Liver (tissue), 9 donors: ENCODE measurements around the gene RTP1. TPM values are rescaled to one million over a fixed set of nuclear protein-coding genes. Genes with fewer than 3 reads are reported as not detected.

Source experiments
- DNase-seq: peaks from one replicate; pipeline ENCODE4 v3.0.0-alpha.2; 2017; ENCODE audit warnings: low spot score
- H3K27ac ChIP-seq, 2 donors: one replicate each; pipeline ENCODE4 v1.7.0; 2013; ENCODE audit warnings: inconsistent platforms in 2 of 2, low read length in 2 of 2, control low read depth in 1 of 2, low read depth in 1 of 2, mild to moderate bottlenecking in 1 of 2
- H3K27me3 ChIP-seq, 4 donors: one replicate each; pipeline versions ENCODE4 v1.6.1 to v1.7.0; 2013; ENCODE audit warnings: low read length in 3 of 4, inconsistent platforms in 1 of 4, mild to moderate bottlenecking in 1 of 4, moderate library complexity in 1 of 4; ENCODE audit not compliant: control insufficient read depth in 4 of 4, insufficient read depth in 4 of 4
- H3K36me3 ChIP-seq, 4 donors: one replicate each; pipeline versions ENCODE4 v1.6.1 to v1.7.0; 2013; ENCODE audit warnings: low read length in 3 of 4, mild to moderate bottlenecking in 3 of 4, low read depth in 1 of 4, moderate library complexity in 1 of 4; ENCODE audit not compliant: control insufficient read depth in 4 of 4, insufficient read depth in 3 of 4
- H3K4me1 ChIP-seq, 4 donors: one replicate each; pipeline versions ENCODE4 v1.6.1 to v1.7.0; 2013; ENCODE audit warnings: low read length in 3 of 4, mild to moderate bottlenecking in 3 of 4, moderate library complexity in 1 of 4; ENCODE audit not compliant: control insufficient read depth in 4 of 4, insufficient read depth in 4 of 4
- H3K4me3 ChIP-seq, 3 donors: one replicate each; pipeline versions ENCODE4 v1.6.1 to v1.7.0; 2013; ENCODE audit warnings: low read length in 3 of 3, control low read depth in 1 of 3, low read depth in 1 of 3, mild to moderate bottlenecking in 1 of 3
- H3K9ac ChIP-seq, 2 donors: one replicate each; pipeline ENCODE4 v1.7.0; 2013; ENCODE audit warnings: low read length in 2 of 2, mild to moderate bottlenecking in 2 of 2, moderate library complexity in 2 of 2, control low read depth in 1 of 2, low read depth in 1 of 2
- H3K9me3 ChIP-seq, 4 donors: one replicate each; pipeline versions ENCODE4 v1.6.1 to v1.7.0; 2013; ENCODE audit warnings: low read length in 3 of 4; ENCODE audit not compliant: control insufficient read depth in 4 of 4
- EGR1 ChIP-seq, 2 donors: IDR thresholded peaks; 2 replicates each; pipeline ENCODE4 v1.6.1; 2016 to 2018; ENCODE audit warnings: antibody characterized with exemption in 2 of 2, low read depth in 2 of 2
- FOXA1 ChIP-seq: IDR thresholded peaks from 2 replicates; pipeline ENCODE4 v1.6.1; 2016; ENCODE audit warnings: antibody characterized with exemption
- FOXA2 ChIP-seq: IDR thresholded peaks from 2 replicates; pipeline ENCODE4 v1.6.1; 2016; ENCODE audit warnings: antibody characterized with exemption
- GABPA ChIP-seq, 2 donors: IDR thresholded peaks in 1 of 2; conservative IDR thresholded peaks in 1 of 2; 2 replicates each; pipeline ENCODE4 v1.6.1; 2016; ENCODE audit warnings: antibody characterized with exemption in 2 of 2, mild to moderate bottlenecking in 1 of 2, moderate library complexity in 1 of 2
- HNF4G ChIP-seq: IDR thresholded peaks from 2 replicates; pipeline ENCODE4 v1.6.1; 2016; ENCODE audit warnings: antibody characterized with exemption
- JUND ChIP-seq, 2 donors: IDR thresholded peaks; 2 replicates each; pipeline ENCODE4 v1.6.1; 2016; ENCODE audit warnings: antibody characterized with exemption in 2 of 2
- NR2F2 ChIP-seq: IDR thresholded peaks from 2 replicates; pipeline ENCODE4 v1.6.1; 2016; ENCODE audit warnings: antibody characterized with exemption
- RAD21 ChIP-seq, 2 donors: IDR thresholded peaks; 2 replicates each; pipeline ENCODE4 v1.6.1; 2016; ENCODE audit warnings: antibody characterized with exemption in 2 of 2, mild to moderate bottlenecking in 2 of 2
- RXRA ChIP-seq, 2 donors: IDR thresholded peaks; 2 replicates each; pipeline ENCODE4 v1.6.1; 2017 to 2018; ENCODE audit warnings: antibody characterized with exemption in 2 of 2, mild to moderate bottlenecking in 1 of 2
- SP1 ChIP-seq: IDR thresholded peaks from 2 replicates; pipeline ENCODE4 v1.6.1; 2018; ENCODE audit warnings: antibody characterized with exemption, mild to moderate bottlenecking
- TAF1 ChIP-seq: conservative IDR thresholded peaks from 2 replicates; pipeline ENCODE4 v1.6.1; 2016; ENCODE audit warnings: antibody characterized with exemption, mild to moderate bottlenecking
- YY1 ChIP-seq: IDR thresholded peaks from 2 replicates; pipeline ENCODE4 v1.6.1; 2016; ENCODE audit warnings: antibody characterized with exemption, mild to moderate bottlenecking
- WGBS: extraction: QIAGEN DNeasy Blood & Tissue Kit; methylation state at CpG from one replicate; pipeline ENCODE4 v1.1.7; 2013; 5-methylcytosine and 5-hydroxymethylcytosine counted together
- polyA plus RNA-seq, 2 donors: library from polyadenylated mRNA; stranded (reverse) in 1 of 2; unstranded in 1 of 2; fragments of 200-250 nt in 1 of 2; fragments of >200 nt in 1 of 2; fragmentation: Nextera tagmentation in 1 of 2; extraction: Ambion mirVana in 1 of 2; gene quantifications; one replicate each; pipeline versions ENCODE4 v1.2.1 to v1.2.3, GENCODE V29; 2013 to 2015
- total RNA-seq, 2 donors: library from RNA; depleted of rRNA; stranded (reverse); fragments of >200 nt; gene quantifications; one replicate each; pipeline ENCODE4 v1.2.3, GENCODE V29; 2014
- TF ChIP-seq, protein P1 (sequence below): IDR thresholded peaks from 2 replicates; pipeline ENCODE4 v1.6.1; 2016; ENCODE audit warnings: antibody characterized with exemption
- TF ChIP-seq, protein P2 (sequence below): fragments of 150-350 bp; IDR thresholded peaks from 2 replicates; pipeline ENCODE4 v1.5.1; 2017; ENCODE audit warnings: improper control_type of control experiment, low read depth, low read length; ENCODE audit not compliant: missing input control
- TF ChIP-seq, protein P3 (sequence below): IDR thresholded peaks from 2 replicates; pipeline ENCODE4 v1.6.1; 2016; ENCODE audit warnings: antibody characterized with exemption
- TF ChIP-seq, protein P4 (sequence below): IDR thresholded peaks from 2 replicates; pipeline ENCODE4 v1.6.1; 2016; ENCODE audit warnings: antibody characterized with exemption
- TF ChIP-seq, protein P5 (sequence below): IDR thresholded peaks from 2 replicates; pipeline ENCODE4 v1.6.1; 2016; ENCODE audit warnings: antibody characterized with exemption, mild to moderate bottlenecking
- donor health status: healthy.
- donor health status: healthy.
- donor health status: healthy.
- donor health status: healthy.
- donor health status: healthy.

Gene RTP1
- total and polyA plus RNA-seq, 4 donors = not detected

DNA sequence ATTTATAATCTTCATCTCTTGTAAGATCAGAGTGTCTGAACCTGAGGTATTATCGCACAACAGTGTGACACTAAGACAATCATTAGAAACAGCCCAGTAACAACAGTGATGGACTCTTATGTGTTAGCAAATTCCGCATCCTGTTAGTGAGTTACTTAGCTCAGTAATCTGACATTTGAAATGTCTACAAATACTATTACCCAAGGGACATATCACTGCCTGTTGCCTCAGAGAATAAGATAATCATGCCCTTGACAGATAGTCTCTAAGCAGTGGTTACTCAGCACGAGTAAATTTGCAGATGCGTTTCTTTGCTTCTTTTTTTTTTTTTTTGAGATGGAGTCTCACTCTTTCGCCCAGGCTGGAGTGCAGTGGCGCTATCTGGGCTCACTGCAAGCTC, 13.4 kb upstream of the RTP1 start:
- Histone ChIP-seq H3K9me3 (no peaks in the 10 kb centered on the region), H3K4me3 (no peak overlapping the region), H3K36me3 (no peaks in the 10 kb centered on the region), H3K27me3 (no peaks in the 10 kb centered on the region), H3K4me1 (no peaks in the 10 kb centered on the region), H3K9ac (no peak overlapping the region), H3K27ac (no peak overlapping the region)
- DNase-seq = no peak
- no peak for TF ChIP-seq EGR1 (IDR thresholded peaks at IDR 0.05; ENCODE audit: low read depth in 2 of 2)
- no peak for TF ChIP-seq YY1
- no peak for TF ChIP-seq TAF1
- no peak for TF ChIP-seq RAD21 (IDR thresholded peaks at IDR 0.05)
- TF ChIP-seq, protein P1, sequence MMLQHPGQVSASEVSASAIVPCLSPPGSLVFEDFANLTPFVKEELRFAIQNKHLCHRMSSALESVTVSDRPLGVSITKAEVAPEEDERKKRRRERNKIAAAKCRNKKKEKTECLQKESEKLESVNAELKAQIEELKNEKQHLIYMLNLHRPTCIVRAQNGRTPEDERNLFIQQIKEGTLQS = no peak
- 91% methylated on average over 6 of the region's 6 CpGs for WGBS

DNA sequence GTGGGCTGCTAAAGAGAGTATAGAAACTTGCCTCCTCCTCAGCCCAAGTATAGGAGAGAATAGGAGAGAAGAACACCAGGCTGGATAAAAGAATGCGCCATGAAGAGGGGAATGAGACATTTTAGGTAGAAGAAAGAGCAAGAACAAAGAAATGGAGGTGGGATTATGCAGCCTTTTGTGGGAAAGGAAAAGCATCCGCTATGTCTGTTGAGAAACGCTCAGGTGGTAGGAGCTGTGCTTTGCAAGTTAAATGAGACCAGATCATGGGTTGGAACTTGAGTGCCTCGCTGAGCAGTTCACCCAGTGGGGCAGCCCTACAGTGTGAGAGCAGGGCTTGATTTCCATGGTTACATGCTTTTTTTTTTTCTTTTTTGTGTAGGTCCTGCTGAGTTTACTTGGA, 11.5 kb upstream of the RTP1 start:
- H3K9ac ChIP-seq = no peak overlapping the region
- 94% methylated on average over 4 of the region's 4 CpGs for WGBS
- no peak overlapping the region for H3K4me3 ChIP-seq
- no peaks in the 10 kb centered on the region for H3K4me1 ChIP-seq
- DNase-seq = no peak
- no peaks in the 10 kb centered on the region for H3K9me3 ChIP-seq
- H3K27me3 ChIP-seq = no peaks in the 10 kb centered on the region
- no peak overlapping the region for H3K27ac ChIP-seq
- no peaks in the 10 kb centered on the region for H3K36me3 ChIP-seq
- TF ChIP-seq, protein P2, sequence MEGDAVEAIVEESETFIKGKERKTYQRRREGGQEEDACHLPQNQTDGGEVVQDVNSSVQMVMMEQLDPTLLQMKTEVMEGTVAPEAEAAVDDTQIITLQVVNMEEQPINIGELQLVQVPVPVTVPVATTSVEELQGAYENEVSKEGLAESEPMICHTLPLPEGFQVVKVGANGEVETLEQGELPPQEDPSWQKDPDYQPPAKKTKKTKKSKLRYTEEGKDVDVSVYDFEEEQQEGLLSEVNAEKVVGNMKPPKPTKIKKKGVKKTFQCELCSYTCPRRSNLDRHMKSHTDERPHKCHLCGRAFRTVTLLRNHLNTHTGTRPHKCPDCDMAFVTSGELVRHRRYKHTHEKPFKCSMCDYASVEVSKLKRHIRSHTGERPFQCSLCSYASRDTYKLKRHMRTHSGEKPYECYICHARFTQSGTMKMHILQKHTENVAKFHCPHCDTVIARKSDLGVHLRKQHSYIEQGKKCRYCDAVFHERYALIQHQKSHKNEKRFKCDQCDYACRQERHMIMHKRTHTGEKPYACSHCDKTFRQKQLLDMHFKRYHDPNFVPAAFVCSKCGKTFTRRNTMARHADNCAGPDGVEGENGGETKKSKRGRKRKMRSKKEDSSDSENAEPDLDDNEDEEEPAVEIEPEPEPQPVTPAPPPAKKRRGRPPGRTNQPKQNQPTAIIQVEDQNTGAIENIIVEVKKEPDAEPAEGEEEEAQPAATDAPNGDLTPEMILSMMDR = no peak
- TF ChIP-seq RXRA (IDR thresholded peaks at IDR 0.05) (no peak), NR2F2 (no peak), TAF1 (no peak), RAD21 (IDR thresholded peaks at IDR 0.05) (no peak), FOXA2 (no peak), JUND (IDR thresholded peaks at IDR 0.05) (no peak), HNF4G (no peak), YY1 (no peak), SP1 (no peak), GABPA (IDR thresholded peaks at IDR 0.05 in 1 of 2, conservative IDR thresholded peaks at IDR 0.05 in 1 of 2) (no peak)
- TF ChIP-seq, protein P3, sequence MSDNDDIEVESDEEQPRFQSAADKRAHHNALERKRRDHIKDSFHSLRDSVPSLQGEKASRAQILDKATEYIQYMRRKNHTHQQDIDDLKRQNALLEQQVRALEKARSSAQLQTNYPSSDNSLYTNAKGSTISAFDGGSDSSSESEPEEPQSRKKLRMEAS = no peak
- TF ChIP-seq, protein P4, sequence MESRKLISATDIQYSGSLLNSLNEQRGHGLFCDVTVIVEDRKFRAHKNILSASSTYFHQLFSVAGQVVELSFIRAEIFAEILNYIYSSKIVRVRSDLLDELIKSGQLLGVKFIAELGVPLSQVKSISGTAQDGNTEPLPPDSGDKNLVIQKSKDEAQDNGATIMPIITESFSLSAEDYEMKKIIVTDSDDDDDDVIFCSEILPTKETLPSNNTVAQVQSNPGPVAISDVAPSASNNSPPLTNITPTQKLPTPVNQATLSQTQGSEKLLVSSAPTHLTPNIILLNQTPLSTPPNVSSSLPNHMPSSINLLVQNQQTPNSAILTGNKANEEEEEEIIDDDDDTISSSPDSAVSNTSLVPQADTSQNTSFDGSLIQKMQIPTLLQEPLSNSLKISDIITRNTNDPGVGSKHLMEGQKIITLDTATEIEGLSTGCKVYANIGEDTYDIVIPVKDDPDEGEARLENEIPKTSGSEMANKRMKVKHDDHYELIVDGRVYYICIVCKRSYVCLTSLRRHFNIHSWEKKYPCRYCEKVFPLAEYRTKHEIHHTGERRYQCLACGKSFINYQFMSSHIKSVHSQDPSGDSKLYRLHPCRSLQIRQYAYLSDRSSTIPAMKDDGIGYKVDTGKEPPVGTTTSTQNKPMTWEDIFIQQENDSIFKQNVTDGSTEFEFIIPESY = no peak
- TF ChIP-seq, protein P1 = no peak

DNA sequence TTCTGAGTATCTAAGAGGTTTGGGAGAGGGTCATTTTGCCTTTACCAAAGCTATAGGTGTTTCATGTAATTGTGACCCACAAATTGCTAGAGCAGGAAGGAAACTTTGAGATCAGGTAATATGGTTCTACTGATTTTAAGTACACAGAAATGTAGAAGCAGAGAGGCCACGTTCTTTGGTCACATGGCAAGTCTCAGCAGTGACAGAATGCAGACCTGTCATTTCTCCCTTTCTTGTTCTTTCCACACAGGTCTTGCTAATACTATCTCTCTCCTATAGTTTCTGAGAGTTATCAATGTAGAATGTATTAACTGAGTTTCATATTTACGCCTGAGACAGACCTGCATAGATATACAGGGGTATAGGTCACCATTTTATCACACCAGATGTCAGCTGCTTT, 10.9 kb upstream of the RTP1 start:
- H3K4me1 ChIP-seq = no peaks in the 10 kb centered on the region
- H3K4me3 ChIP-seq = no peak overlapping the region
- DNase-seq = no peak
- no peak overlapping the region for H3K27ac ChIP-seq
- 85% methylated on average over 2 of the region's 2 CpGs for WGBS
- H3K36me3 ChIP-seq = no peaks in the 10 kb centered on the region
- no peaks in the 10 kb centered on the region for H3K9me3 ChIP-seq
- no peak overlapping the region for H3K9ac ChIP-seq
- H3K27me3 ChIP-seq = no peaks in the 10 kb centered on the region
- TF ChIP-seq, protein P1 = no peak
- no peak for TF ChIP-seq FOXA2
- TF ChIP-seq FOXA1 = no peak
- TF ChIP-seq, protein P4 = no peak
- no peak for TF ChIP-seq JUND (IDR thresholded peaks at IDR 0.05)
- TF ChIP-seq RXRA (IDR thresholded peaks at IDR 0.05) = no peak
- TF ChIP-seq YY1 = no peak
- TF ChIP-seq, protein P5, sequence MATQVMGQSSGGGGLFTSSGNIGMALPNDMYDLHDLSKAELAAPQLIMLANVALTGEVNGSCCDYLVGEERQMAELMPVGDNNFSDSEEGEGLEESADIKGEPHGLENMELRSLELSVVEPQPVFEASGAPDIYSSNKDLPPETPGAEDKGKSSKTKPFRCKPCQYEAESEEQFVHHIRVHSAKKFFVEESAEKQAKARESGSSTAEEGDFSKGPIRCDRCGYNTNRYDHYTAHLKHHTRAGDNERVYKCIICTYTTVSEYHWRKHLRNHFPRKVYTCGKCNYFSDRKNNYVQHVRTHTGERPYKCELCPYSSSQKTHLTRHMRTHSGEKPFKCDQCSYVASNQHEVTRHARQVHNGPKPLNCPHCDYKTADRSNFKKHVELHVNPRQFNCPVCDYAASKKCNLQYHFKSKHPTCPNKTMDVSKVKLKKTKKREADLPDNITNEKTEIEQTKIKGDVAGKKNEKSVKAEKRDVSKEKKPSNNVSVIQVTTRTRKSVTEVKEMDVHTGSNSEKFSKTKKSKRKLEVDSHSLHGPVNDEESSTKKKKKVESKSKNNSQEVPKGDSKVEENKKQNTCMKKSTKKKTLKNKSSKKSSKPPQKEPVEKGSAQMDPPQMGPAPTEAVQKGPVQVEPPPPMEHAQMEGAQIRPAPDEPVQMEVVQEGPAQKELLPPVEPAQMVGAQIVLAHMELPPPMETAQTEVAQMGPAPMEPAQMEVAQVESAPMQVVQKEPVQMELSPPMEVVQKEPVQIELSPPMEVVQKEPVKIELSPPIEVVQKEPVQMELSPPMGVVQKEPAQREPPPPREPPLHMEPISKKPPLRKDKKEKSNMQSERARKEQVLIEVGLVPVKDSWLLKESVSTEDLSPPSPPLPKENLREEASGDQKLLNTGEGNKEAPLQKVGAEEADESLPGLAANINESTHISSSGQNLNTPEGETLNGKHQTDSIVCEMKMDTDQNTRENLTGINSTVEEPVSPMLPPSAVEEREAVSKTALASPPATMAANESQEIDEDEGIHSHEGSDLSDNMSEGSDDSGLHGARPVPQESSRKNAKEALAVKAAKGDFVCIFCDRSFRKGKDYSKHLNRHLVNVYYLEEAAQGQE = no peak
- TF ChIP-seq, protein P3 = no peak
